HEK293T (cell line): Measurements from ENCODE around the gene MAP3K20.

Source experiments
- ARNT ChIP-seq: fragments of 450-650 bp; IDR thresholded peaks from 2 replicates; pipeline ENCODE4 v1.6.1; 2017; ENCODE audit warnings: mild to moderate bottlenecking
- BHLHE40 ChIP-seq: fragments of 450-650 bp; IDR thresholded peaks from 2 replicates; pipeline ENCODE4 v1.6.1; 2016; ENCODE audit warnings: mild to moderate bottlenecking, moderate library complexity, borderline replicate concordance
- CTBP1 ChIP-seq: fragments of 450-650 bp; IDR thresholded peaks from 2 replicates; pipeline ENCODE4 v1.6.1; 2016; ENCODE audit warnings: borderline replicate concordance
- ELF4 ChIP-seq: fragments of 450-650 bp; IDR thresholded peaks from 2 replicates; pipeline ENCODE4 v1.6.1; 2017; ENCODE audit warnings: antibody characterized with exemption
- FOXA1 ChIP-seq: fragments of 450-650 bp; IDR thresholded peaks from 2 replicates; pipeline ENCODE4 v1.6.1; 2016; ENCODE audit warnings: mild to moderate bottlenecking
- FOXK2 ChIP-seq: fragments of 450-650 bp; IDR thresholded peaks from 2 replicates; pipeline ENCODE4 v1.6.1; 2016; ENCODE audit warnings: mild to moderate bottlenecking
- FOXM1 ChIP-seq: fragments of 450-650 bp; IDR thresholded peaks from 2 replicates; pipeline ENCODE4 v1.6.1; 2017; ENCODE audit warnings: mild to moderate bottlenecking, borderline replicate concordance
- HDGF ChIP-seq: fragments of 450-650 bp; IDR thresholded peaks from 2 replicates; pipeline ENCODE4 v1.6.1; 2017; ENCODE audit warnings: antibody characterized with exemption, borderline replicate concordance
- L3MBTL2 ChIP-seq: fragments of 450-650 bp; conservative IDR thresholded peaks from 2 replicates; pipeline ENCODE4 v1.6.1; 2016; ENCODE audit warnings: mild to moderate bottlenecking
- LEF1 ChIP-seq: fragments of 450-650 bp; IDR thresholded peaks from 2 replicates; pipeline ENCODE4 v1.6.1; 2017; ENCODE audit warnings: mild to moderate bottlenecking, borderline replicate concordance
- NFRKB ChIP-seq: fragments of 450-650 bp; IDR thresholded peaks from 2 replicates; pipeline ENCODE4 v1.6.1; 2016; ENCODE audit warnings: mild to moderate bottlenecking, moderate library complexity
- SP1 ChIP-seq: fragments of 450-650 bp; IDR thresholded peaks from 2 replicates; pipeline ENCODE4 v1.6.1; 2017
- SUZ12 ChIP-seq: fragments of 450-650 bp; IDR thresholded peaks from 2 replicates; pipeline ENCODE4 v1.6.1; 2016; ENCODE audit warnings: mild to moderate bottlenecking
- ZNF384 ChIP-seq: fragments of 450-650 bp; IDR thresholded peaks from 2 replicates; pipeline ENCODE4 v1.6.1; 2016

- TF ChIP-seq ZNF384 (no peak), FOXA1 (no peak), HDGF (no peak), CTBP1 (no peak), SUZ12 (no peak), NFRKB (no peak), FOXK2 (no peak), ARNT (no peak), SP1 (no peak), LEF1 (no peak), BHLHE40 (no peak), FOXM1 (no peak), L3MBTL2 (no peak), ELF4 (no peak)
Measured at GRCh38 chr2:173231042-173231441, 155.4 kb downstream of the MAP3K20 start.
